NCI-H774 (cell line): ENCODE measurements around the gene EXOC3L4.
"Not testable (repeated sequence)": the region's sequence is repeated elsewhere in the genome, so short reads cannot be mapped to it uniquely, and the experiment has no call there.

Source experiments
- DNase-seq: peaks from one replicate; lab custom pipeline; 2025; lab: John Stamatoyannopoulos, UW

EXOC3L4 gene

GRCh38 chr14:103151270-103151945 is 56.9 kb downstream of the EXOC3L4 start:
- no peak for DNase-seq

GRCh38 chr14:103155010-103155409 is 60.5 kb downstream of the EXOC3L4 start:
- DNase-seq: no peak

- not testable (repeated sequence) for DNase-seq
Observed at GRCh38 chr14:103155416-103155815, 60.9 kb downstream of the EXOC3L4 start.

GRCh38 chr14:103155826-103156394 is 61.4 kb downstream of the EXOC3L4 start:
- DNase-seq: no peak

GRCh38 chr14:103156651-103157378 is 62.3 kb downstream of the EXOC3L4 start:
- no peak for DNase-seq

- DNase-seq: no peak
Observed at GRCh38 chr14:103157969-103158368, 63.4 kb downstream of the EXOC3L4 start.

- DNase-seq: no peak
Observed at GRCh38 chr14:103158688-103159087, 64.2 kb downstream of the EXOC3L4 start.
